Nephron (organoid): ENCODE results near the gene ASB7.

Experiments
- H3K27ac Mint-ChIP-seq, 3 experiments: 2 replicates each; pipeline ENCODE4 v1.8.0; 2020; ENCODE audit warnings: mixed read lengths in 3 of 3, mild to moderate bottlenecking in 2 of 3, moderate library complexity in 1 of 3
- H3K27me3 Mint-ChIP-seq: 2 replicates; pipeline ENCODE4 v1.8.0; 2021; ENCODE audit warnings: low read depth, mild to moderate bottlenecking, moderate library complexity, mixed read lengths
- H3K36me3 Mint-ChIP-seq: 2 replicates; pipeline ENCODE4 v1.8.0; 2020; ENCODE audit warnings: low read depth, mixed read lengths
- H3K4me1 Mint-ChIP-seq: 2 replicates; pipeline ENCODE4 v1.8.0; 2020; ENCODE audit warnings: mixed read lengths
- H3K4me3 Mint-ChIP-seq, 3 experiments: 2 replicates each; pipeline ENCODE4 v1.8.0; 2020; ENCODE audit warnings: mild to moderate bottlenecking in 3 of 3, mixed read lengths in 3 of 3, moderate library complexity in 2 of 3
- H3K9me3 Mint-ChIP-seq: 2 replicates; pipeline ENCODE4 v1.8.0; 2020; ENCODE audit warnings: mixed read lengths
- TF ChIP-seq, protein P1 (sequence below), 3 experiments: fragments of 200-600 bp; sonication (generic); IDR thresholded peaks; one replicate each; pipeline ENCODE4 v1.5.0; 2021; ENCODE audit warnings: antibody characterized with exemption in 3 of 3; ENCODE audit not compliant: unreplicated experiment in 3 of 3

The ASB7 gene

DNA sequence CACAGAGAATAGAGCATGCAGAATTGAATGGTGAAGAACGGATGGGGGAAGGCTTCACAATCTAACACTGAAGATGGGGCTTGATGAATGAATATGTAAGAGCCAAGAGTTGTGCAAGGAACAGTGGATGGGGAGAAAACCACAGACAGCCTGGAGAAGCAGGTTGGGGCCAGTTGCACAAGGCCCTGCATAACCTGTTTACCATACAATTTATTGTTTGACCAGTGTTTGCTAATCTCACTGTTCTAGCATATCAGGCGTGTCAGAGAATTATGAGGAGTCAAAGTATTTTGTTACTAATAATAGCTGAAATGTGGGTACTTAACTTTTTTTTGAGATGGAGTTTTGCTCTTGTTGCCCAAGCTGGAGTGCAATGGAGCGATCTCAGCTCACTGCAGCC, 36.8 kb upstream of the ASB7 start:
- Mint-ChIP-seq H3K27me3 (no peaks in the 10 kb centered on the region), H3K27ac (no peak overlapping the region), H3K9me3 (no peaks in the 10 kb centered on the region), H3K4me3 (no peak overlapping the region), H3K4me1 (no peaks in the 10 kb centered on the region), H3K36me3 (peaks cover 10% of the 10 kb centered on the region)
- TF ChIP-seq, protein P1, sequence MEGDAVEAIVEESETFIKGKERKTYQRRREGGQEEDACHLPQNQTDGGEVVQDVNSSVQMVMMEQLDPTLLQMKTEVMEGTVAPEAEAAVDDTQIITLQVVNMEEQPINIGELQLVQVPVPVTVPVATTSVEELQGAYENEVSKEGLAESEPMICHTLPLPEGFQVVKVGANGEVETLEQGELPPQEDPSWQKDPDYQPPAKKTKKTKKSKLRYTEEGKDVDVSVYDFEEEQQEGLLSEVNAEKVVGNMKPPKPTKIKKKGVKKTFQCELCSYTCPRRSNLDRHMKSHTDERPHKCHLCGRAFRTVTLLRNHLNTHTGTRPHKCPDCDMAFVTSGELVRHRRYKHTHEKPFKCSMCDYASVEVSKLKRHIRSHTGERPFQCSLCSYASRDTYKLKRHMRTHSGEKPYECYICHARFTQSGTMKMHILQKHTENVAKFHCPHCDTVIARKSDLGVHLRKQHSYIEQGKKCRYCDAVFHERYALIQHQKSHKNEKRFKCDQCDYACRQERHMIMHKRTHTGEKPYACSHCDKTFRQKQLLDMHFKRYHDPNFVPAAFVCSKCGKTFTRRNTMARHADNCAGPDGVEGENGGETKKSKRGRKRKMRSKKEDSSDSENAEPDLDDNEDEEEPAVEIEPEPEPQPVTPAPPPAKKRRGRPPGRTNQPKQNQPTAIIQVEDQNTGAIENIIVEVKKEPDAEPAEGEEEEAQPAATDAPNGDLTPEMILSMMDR (IDR thresholded peaks at IDR 0.05; ENCODE audit: unreplicated experiment in 3 of 3): no peak

DNA sequence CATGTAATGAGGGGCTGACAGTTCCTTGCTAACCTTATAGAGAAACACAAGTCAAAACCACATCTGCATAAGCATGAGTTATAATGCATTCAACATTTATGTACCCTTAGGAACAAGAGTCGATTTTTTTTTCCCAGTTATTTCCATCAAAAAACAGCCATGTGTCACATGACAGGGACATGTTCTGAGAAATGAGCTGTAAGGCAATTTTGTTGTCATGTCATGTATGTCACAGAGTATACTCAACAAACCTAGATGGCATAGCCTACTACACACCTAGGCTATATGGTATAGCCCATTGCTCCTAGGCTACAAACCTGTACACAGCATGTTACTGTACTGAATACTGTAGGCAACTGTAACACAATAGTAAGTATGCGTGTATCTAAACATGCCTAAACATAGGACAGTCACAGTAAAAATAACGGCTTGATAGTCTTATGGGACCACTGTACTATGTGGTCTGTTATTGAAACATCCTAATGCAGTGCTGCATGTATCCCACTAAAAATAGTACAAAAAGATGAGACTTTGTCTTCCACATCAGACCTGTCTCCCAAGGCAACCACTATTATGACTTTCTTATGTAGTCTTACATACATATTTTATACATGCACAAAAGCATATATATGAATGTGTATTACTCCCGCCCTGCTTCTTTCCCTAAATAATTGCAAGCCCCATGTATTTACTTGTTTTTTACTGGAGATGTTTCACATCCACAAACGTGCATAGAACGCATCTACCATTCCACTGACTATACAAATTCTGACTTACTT, 35.4 kb upstream of the ASB7 start:
- TF ChIP-seq, protein P1 (IDR thresholded peaks at IDR 0.05; ENCODE audit: unreplicated experiment in 3 of 3): no peak
- H3K9me3 Mint-ChIP-seq: no peaks in the 10 kb centered on the region
- H3K4me3 Mint-ChIP-seq: no peak overlapping the region
- no peaks in the 10 kb centered on the region for H3K27me3 Mint-ChIP-seq
- H3K4me1 Mint-ChIP-seq: no peaks in the 10 kb centered on the region
- H3K36me3 Mint-ChIP-seq: peaks cover 18% of the 10 kb centered on the region
- peak overlapping the region in 1 of 3 experiments; percentile 50 for H3K27ac Mint-ChIP-seq

GRCh38 chr15:100569391-100569790, 33.0 kb upstream of the ASB7 start:
- no peak overlapping the region for H3K4me3 Mint-ChIP-seq
- no peak overlapping the region for H3K27ac Mint-ChIP-seq
- H3K9me3 Mint-ChIP-seq: no peaks in the 10 kb centered on the region
- H3K27me3 Mint-ChIP-seq: no peaks in the 10 kb centered on the region
- TF ChIP-seq, protein P1 (IDR thresholded peaks at IDR 0.05; ENCODE audit: unreplicated experiment in 3 of 3): no peak
- no peaks in the 10 kb centered on the region for H3K4me1 Mint-ChIP-seq
- peaks cover 22% of the 10 kb centered on the region for H3K36me3 Mint-ChIP-seq

- Mint-ChIP-seq H3K36me3 (peaks cover 22% of the 10 kb centered on the region), H3K9me3 (no peaks in the 10 kb centered on the region), H3K27me3 (no peaks in the 10 kb centered on the region), H3K27ac (no peak overlapping the region), H3K4me3 (no peak overlapping the region), H3K4me1 (no peaks in the 10 kb centered on the region)
- TF ChIP-seq, protein P1 (IDR thresholded peaks at IDR 0.05; ENCODE audit: unreplicated experiment in 3 of 3): no peak
Measured at GRCh38 chr15:100570275-100570674, 32.1 kb upstream of the ASB7 start.

DNA sequence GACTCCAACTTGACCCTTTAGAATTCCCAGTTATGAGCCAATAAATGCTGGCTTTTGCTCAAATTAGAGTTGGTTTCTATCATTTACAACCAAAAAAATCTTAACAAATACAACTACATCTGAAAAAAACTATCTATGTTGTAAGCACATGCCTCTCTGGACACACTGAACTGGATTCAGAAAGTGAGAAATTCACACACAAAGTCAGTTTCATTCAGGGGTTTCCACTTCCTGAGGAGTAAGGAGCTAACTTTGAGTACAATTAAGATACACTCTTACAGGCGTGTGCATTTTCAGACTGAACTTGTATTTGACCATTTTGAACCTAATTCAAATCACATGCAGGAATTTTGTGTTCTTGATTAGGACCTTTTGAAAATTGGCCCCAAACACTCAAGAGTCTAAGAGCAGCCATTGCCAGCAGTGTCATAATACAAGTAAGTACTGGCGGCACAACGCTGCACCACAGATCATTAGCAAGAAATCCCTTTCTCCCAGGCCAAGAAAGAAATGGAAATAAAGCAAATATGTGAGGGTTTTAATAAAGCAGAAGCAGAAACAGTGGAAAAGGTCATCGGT, 31.6 kb upstream of the ASB7 start:
- Mint-ChIP-seq H3K27me3 (no peaks in the 10 kb centered on the region), H3K27ac (no peak overlapping the region), H3K36me3 (peaks cover 24% of the 10 kb centered on the region), H3K4me1 (no peaks in the 10 kb centered on the region), H3K9me3 (no peaks in the 10 kb centered on the region), H3K4me3 (no peak overlapping the region)
- TF ChIP-seq, protein P1 (IDR thresholded peaks at IDR 0.05; ENCODE audit: unreplicated experiment in 3 of 3): no peak
